ENCODE data around the gene DNAJC4.
"Not testable (repeated sequence)": the region's sequence is repeated elsewhere in the genome, so short reads cannot be mapped to it uniquely, and the experiment has no call there.

DNAJC4 gene

GRCh38 chr11:64245797-64246620 is 15.7 kb downstream of the DNAJC4 start:
- DNase-seq (ENCODE audit: low read depth), result peak; percentile 82
- no peak for TF ChIP-seq CTCF (IDR thresholded peaks at IDR 0.05; ENCODE audit: low read length, missing control alignments)
- H3K4me3 ChIP-seq (replicated peaks; ENCODE audit: low read depth, low read length), result peak overlapping the region; percentile 94

- H3K4me3 ChIP-seq (replicated peaks; ENCODE audit: low read depth, low read length), result peak overlapping the region; percentile 94
- not testable (repeated sequence) for DNase-seq (ENCODE audit: low read depth)
These were observed 16.2 kb downstream of the DNAJC4 start for GRCh38 chr11:64246621-64246870.

- DNase-seq (ENCODE audit: low read depth), result peak; percentile 84
- TF ChIP-seq CTCF (IDR thresholded peaks at IDR 0.05; ENCODE audit: low read length, missing control alignments), result no peak
- H3K4me3 ChIP-seq (replicated peaks; ENCODE audit: low read depth, low read length), result peak within 1 kb of the TSS; percentile 94
These were observed 16.8 kb downstream of the DNAJC4 start, which contains the start of gene PPP1R14B for GRCh38 chr11:64246871-64247728. PPP1R14B (minus strand) TSS chr11:64246943; CDS start chr11:64246673, 270 bp downstream.

GRCh38 chr11:64247729-64248531 is 17.6 kb downstream of the DNAJC4 start:
- H3K4me3 ChIP-seq (replicated peaks; ENCODE audit: low read depth, low read length), result peak overlapping the region; percentile 74
- no peak for DNase-seq (ENCODE audit: low read depth)
- no peak for TF ChIP-seq CTCF (IDR thresholded peaks at IDR 0.05; ENCODE audit: low read length, missing control alignments)

GRCh38 chr11:64248578-64248977 is 18.2 kb downstream of the DNAJC4 start:
- H3K4me3 ChIP-seq (replicated peaks; ENCODE audit: low read depth, low read length), result no peak overlapping the region
- no peak for TF ChIP-seq CTCF (IDR thresholded peaks at IDR 0.05; ENCODE audit: low read length, missing control alignments)
- DNase-seq (ENCODE audit: low read depth), result no peak

GRCh38 chr11:64249038-64249437 is 18.7 kb downstream of the DNAJC4 start:
- TF ChIP-seq CTCF (IDR thresholded peaks at IDR 0.05; ENCODE audit: low read length, missing control alignments), result no peak
- DNase-seq (ENCODE audit: low read depth), result no peak
- no peak overlapping the region for H3K4me3 ChIP-seq (replicated peaks; ENCODE audit: low read depth, low read length)
